Caco-2 (cell line): ENCODE data around the gene WEE1. TPM values are rescaled to one million over a fixed set of nuclear protein-coding genes. Genes with fewer than 3 reads are reported as not detected.
"Not testable (repeated sequence)": the region's sequence is repeated elsewhere in the genome, so short reads cannot be mapped to it uniquely, and the experiment has no call there.

Experiments used
- BruUV-seq: library from RNA; stranded (reverse); fragments of 400-500 nt; replicated peaks from 2 replicates; lab custom pipeline; 2021; lab: Mats Ljungman, UMichigan
- CTCF ChIA-PET: fragments of 300-600 bp; sonication (Branson Sonifier 250); formaldehyde crosslinking; loops from one replicate; lab custom pipeline; 2022; ENCODE audit warnings: antibody characterized with exemption; lab: Charles Lee
- POLR2A ChIA-PET: fragments of 300-600 bp; sonication (Branson Sonifier 250); formaldehyde crosslinking; loops from one replicate; lab custom pipeline; 2022; ENCODE audit warnings: antibody characterized with exemption; lab: Charles Lee
- DNase-seq, 2 experiments: peaks; one replicate each; pipeline versions ENCODE4 v3.0.0 to v3.0.0-alpha.2; 2020 to 2022
- H3K27me3 ChIP-seq: replicated peaks from 2 replicates; pipeline ENCODE4 v1.6.0; 2011; ENCODE audit warnings: low read length; ENCODE audit not compliant: control insufficient read depth, insufficient read depth
- H3K36me3 ChIP-seq: 2 replicates; pipeline ENCODE4 v1.5.1; 2011; ENCODE audit warnings: low read length; ENCODE audit not compliant: control insufficient read depth, insufficient read depth
- H3K4me1 ChIP-seq: fragments of 250-450 bp; sonication (Bioruptor Pico); 2 replicates; pipeline ENCODE4 v1.5.1; 2020; ENCODE audit warnings: mild to moderate bottlenecking
- H3K4me3 ChIP-seq: 2 replicates; pipeline ENCODE4 v1.5.1; 2011; ENCODE audit warnings: low read depth, mild to moderate bottlenecking, control low read depth, low read length
- H3K9me3 ChIP-seq: fragments of 250-450 bp; sonication (Bioruptor Pico); 2 replicates; pipeline ENCODE4 v1.5.1; 2020; ENCODE audit warnings: mild to moderate bottlenecking, moderate library complexity
- H3K27ac Mint-ChIP-seq: one replicate; pipeline ENCODE4 v1.8.0; 2022; ENCODE audit warnings: mixed read lengths; ENCODE audit not compliant: unreplicated experiment
- H3K27me3 Mint-ChIP-seq: one replicate; pipeline ENCODE4 v1.8.0; 2022; ENCODE audit warnings: mixed read lengths; ENCODE audit not compliant: insufficient read depth, unreplicated experiment
- H3K36me3 Mint-ChIP-seq: one replicate; pipeline ENCODE4 v1.8.0; 2022; ENCODE audit warnings: mild to moderate bottlenecking, mixed read lengths; ENCODE audit not compliant: insufficient read depth, unreplicated experiment
- H3K4me1 Mint-ChIP-seq: one replicate; pipeline ENCODE4 v1.8.0; 2022; ENCODE audit warnings: low read depth, mixed read lengths; ENCODE audit not compliant: unreplicated experiment
- H3K4me3 Mint-ChIP-seq: one replicate; pipeline ENCODE4 v1.8.0; 2022; ENCODE audit warnings: mild to moderate bottlenecking, moderate library complexity, mixed read lengths; ENCODE audit not compliant: unreplicated experiment
- H3K9me3 Mint-ChIP-seq: one replicate; pipeline ENCODE4 v1.8.0; 2022; ENCODE audit warnings: mixed read lengths; ENCODE audit not compliant: unreplicated experiment
- intact Hi-C: fragments of 100-400 bp; cut with micrococcal nuclease; formaldehyde crosslinking; loops from one replicate; pipeline ENCODE4 v1.10.0; 2022; ENCODE audit not compliant: unreplicated experiment
- total RNA-seq: library from RNA; stranded (reverse); gene quantifications from 2 replicates; pipeline ENCODE4 v1.2.3, GENCODE V29; 2022
- TF ChIP-seq, protein P1 (sequence below), 2 experiments: fragments of 200-600 bp in 1 of 2; IDR thresholded peaks; 1 replicate in 1 of 2; 2 replicates in 1 of 2; pipeline versions ENCODE4 v1.5.1 to v1.8.0; 2011 to 2022; ENCODE audit warnings: antibody characterized with exemption in 1 of 2, control low read depth in 1 of 2, inconsistent platforms in 1 of 2, low read depth in 1 of 2, low read length in 1 of 2, mild to moderate bottlenecking in 1 of 2, moderate library complexity in 1 of 2; ENCODE audit not compliant: insufficient read depth in 1 of 2, severe bottlenecking in 1 of 2, unreplicated experiment in 1 of 2

Gene WEE1
- total RNA-seq, 1 experiment from 2014 or later = 108 TPM

DNA sequence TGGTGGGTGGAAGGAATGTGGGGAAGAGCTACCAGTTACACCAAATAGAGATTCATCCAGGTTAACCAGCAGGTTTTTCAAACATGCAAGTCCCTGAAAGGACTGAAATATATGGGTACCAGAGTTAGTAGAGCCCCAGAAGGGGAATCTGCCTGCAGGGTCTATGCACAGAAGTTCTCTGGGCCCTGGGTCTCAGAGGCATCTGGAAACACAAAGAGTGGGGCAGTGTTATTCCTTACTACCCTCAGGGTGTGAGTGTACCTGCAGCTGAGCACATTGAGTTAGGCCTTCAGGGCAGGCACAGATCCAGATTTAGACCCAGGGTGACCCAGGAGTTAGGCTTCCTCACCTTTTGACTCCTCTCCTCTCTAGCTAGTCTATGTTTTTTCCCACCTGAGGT lies 46.5 kb downstream of the WEE1 start:
- Mint-ChIP-seq H3K36me3 (no peaks in the 10 kb centered on the region), H3K4me1 (peaks cover 7% of the 10 kb centered on the region), H3K27ac (no peak overlapping the region), H3K9me3 (no peaks in the 10 kb centered on the region), H3K4me3 (no peak overlapping the region), H3K27me3 (no peaks in the 10 kb centered on the region)
- ChIA-PET CTCF (no interaction called here), POLR2A (no interaction called here)
- DNase-seq = no peak
- Histone ChIP-seq H3K4me3 (no peak overlapping the region), H3K27me3 (no peaks in the 10 kb centered on the region), H3K4me1 (peaks cover 5% of the 10 kb centered on the region), H3K9me3 (no peaks in the 10 kb centered on the region), H3K36me3 (no peaks in the 10 kb centered on the region)
- intact Hi-C loops = loop anchor here (10.0 kb wide), 2 partner anchors 235 to 355 kb away; partner anchors contain the start of gene IPO7
- TF ChIP-seq, protein P1, sequence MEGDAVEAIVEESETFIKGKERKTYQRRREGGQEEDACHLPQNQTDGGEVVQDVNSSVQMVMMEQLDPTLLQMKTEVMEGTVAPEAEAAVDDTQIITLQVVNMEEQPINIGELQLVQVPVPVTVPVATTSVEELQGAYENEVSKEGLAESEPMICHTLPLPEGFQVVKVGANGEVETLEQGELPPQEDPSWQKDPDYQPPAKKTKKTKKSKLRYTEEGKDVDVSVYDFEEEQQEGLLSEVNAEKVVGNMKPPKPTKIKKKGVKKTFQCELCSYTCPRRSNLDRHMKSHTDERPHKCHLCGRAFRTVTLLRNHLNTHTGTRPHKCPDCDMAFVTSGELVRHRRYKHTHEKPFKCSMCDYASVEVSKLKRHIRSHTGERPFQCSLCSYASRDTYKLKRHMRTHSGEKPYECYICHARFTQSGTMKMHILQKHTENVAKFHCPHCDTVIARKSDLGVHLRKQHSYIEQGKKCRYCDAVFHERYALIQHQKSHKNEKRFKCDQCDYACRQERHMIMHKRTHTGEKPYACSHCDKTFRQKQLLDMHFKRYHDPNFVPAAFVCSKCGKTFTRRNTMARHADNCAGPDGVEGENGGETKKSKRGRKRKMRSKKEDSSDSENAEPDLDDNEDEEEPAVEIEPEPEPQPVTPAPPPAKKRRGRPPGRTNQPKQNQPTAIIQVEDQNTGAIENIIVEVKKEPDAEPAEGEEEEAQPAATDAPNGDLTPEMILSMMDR (IDR thresholded peaks at IDR 0.05; ENCODE audit: insufficient read depth in 1 of 2, low read depth in 1 of 2, low read length in 1 of 2, severe bottlenecking in 1 of 2, unreplicated experiment in 1 of 2) = no peak
- no TSS peak for BruUV-seq

DNA sequence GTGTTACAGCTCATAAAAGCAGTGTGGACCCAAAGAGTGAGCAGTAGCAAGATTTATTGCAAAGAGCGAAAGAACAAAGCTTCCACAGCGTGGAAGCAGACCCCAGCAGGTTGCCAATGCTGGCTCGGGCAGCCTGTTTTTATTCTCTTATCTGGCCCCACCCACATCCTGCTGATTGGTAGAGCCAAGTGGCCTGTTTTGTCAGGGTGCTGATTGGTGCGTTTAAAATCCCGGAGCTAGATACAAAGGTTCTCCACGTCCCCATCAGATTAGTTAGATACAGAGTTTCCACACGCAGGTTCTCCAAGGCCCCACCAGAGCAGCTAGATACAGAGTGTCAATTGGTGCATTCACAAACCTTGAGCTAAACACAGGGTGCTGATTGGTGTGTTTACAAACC lies 48.9 kb downstream of the WEE1 start:
- H3K4me3 ChIP-seq, H3K4me3 Mint-ChIP-seq, H3K27me3 Mint-ChIP-seq, H3K36me3 ChIP-seq, CTCF ChIA-PET, H3K4me1 ChIP-seq, BruUV-seq, H3K36me3 Mint-ChIP-seq, intact Hi-C loops, H3K27me3 ChIP-seq, H3K27ac Mint-ChIP-seq, H3K9me3 ChIP-seq, DNase-seq, POLR2A ChIA-PET, H3K9me3 Mint-ChIP-seq: not testable (repeated sequence)
- H3K4me1 Mint-ChIP-seq = peaks cover 13% of the 10 kb centered on the region

DNA sequence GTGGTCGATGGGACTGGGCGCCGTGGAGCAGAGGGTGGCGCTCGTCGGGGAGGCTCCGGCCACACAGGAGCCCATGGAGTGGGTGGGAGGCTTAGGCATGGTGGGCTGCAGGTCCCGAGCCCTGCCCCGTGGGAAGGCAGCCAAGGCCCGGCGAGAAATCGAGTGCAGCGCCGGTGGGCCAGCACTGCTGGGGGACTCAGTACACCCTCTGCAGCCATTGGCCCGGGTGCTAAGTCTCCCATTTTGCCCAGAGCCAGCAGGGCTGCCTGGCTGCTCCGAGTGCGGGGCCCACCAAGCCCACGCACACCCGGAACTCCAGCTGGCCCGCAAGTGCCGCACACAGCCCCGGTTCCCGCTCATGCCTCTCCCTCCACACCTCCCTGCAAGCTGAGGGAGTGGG lies 49.6 kb downstream of the WEE1 start:
- intact Hi-C loops, H3K4me1 ChIP-seq, H3K27ac Mint-ChIP-seq, H3K9me3 ChIP-seq, H3K27me3 Mint-ChIP-seq, CTCF ChIA-PET, H3K36me3 ChIP-seq, H3K4me3 Mint-ChIP-seq, H3K4me3 ChIP-seq, H3K36me3 Mint-ChIP-seq, H3K4me1 Mint-ChIP-seq, DNase-seq, H3K27me3 ChIP-seq, H3K9me3 Mint-ChIP-seq, BruUV-seq, POLR2A ChIA-PET: not testable (repeated sequence)

DNA sequence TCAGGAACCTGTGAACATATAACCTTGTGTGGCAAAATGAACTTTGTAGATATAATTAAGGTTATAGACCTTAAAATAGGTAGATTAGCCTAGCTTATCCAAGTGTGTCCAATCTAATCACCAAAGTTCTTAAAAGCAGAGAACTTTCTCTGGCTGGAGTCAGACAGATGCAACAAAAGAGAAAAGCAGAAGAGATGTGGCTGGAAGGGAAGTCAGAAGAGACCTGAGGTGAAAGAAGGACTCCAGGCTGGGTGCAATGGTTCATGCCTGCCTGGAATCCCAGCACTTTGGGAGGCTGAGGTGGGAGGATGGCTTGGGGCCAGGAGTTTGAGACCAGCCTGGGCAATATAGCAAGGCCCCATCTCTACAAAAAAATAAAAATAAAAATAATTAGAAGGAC lies 51.0 kb downstream of the WEE1 start:
- no peaks in the 10 kb centered on the region for H3K27me3 Mint-ChIP-seq
- ChIA-PET POLR2A (no interaction called here), CTCF (no interaction called here)
- no peaks in the 10 kb centered on the region for H3K36me3 Mint-ChIP-seq
- Histone ChIP-seq H3K36me3 (no peaks in the 10 kb centered on the region), H3K9me3 (no peaks in the 10 kb centered on the region), H3K4me1 (no peaks in the 10 kb centered on the region), H3K4me3 (no peak overlapping the region), H3K27me3 (no peaks in the 10 kb centered on the region)
- peaks cover 5% of the 10 kb centered on the region for H3K4me1 Mint-ChIP-seq
- TF ChIP-seq, protein P1 (IDR thresholded peaks at IDR 0.05; ENCODE audit: insufficient read depth in 1 of 2, low read depth in 1 of 2, low read length in 1 of 2, severe bottlenecking in 1 of 2, unreplicated experiment in 1 of 2) = no peak
- intact Hi-C loops = no loop called here
- DNase-seq = no peak
- no peak overlapping the region for H3K4me3 Mint-ChIP-seq
- H3K27ac Mint-ChIP-seq = no peak overlapping the region
- no TSS peak for BruUV-seq
- H3K9me3 Mint-ChIP-seq = no peaks in the 10 kb centered on the region
